ENCODE results near the gene ALLC. TPM values are rescaled to one million over a fixed set of nuclear protein-coding genes. Genes with fewer than 3 reads are reported as not detected.

Gene ALLC
- total and polyA plus RNA-seq, 2 experiments from 2014 or later = not detected

DNA sequence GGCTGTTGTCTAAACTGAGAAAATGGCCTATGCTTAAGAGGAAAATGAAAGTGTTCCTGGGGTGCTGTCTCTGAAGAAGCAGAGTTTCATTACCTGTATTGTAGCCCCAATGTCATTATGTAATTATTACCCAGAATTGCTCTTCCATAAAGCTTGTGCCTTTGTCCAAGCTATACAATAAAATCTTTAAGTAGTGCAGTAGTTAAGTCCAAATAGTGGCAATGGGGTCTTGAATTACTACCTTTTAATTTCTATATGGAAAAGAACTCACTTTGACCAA, 13.8 kb upstream of the ALLC start:
- no peaks in the 10 kb centered on the region; the same call in 2 of the 3 replicates for H3K9me3 Mint-ChIP-seq
- H3K27ac ChIP-seq (ENCODE audit: low read depth) = no peak overlapping the region
- no peak overlapping the region for H3K4me3 Mint-ChIP-seq
- H3K4me2 ChIP-seq = no peak overlapping the region
- DNase-seq (ENCODE audit: low spot score) (no peak), ATAC-seq (no peak)
- H3K4me1 ChIP-seq (ENCODE audit: insufficient read depth) = no peaks in the 10 kb centered on the region
- H4K20me1 ChIP-seq (replicated peaks; ENCODE audit: insufficient read depth) = no peaks in the 10 kb centered on the region
- no peaks in the 10 kb centered on the region for H3K36me3 ChIP-seq (ENCODE audit: insufficient read depth)
- no peak for TF ChIP-seq EZH2phosphoT487 (IDR thresholded peaks at IDR 0.05; ENCODE audit: unreplicated experiment)
- TF ChIP-seq, protein P1, sequence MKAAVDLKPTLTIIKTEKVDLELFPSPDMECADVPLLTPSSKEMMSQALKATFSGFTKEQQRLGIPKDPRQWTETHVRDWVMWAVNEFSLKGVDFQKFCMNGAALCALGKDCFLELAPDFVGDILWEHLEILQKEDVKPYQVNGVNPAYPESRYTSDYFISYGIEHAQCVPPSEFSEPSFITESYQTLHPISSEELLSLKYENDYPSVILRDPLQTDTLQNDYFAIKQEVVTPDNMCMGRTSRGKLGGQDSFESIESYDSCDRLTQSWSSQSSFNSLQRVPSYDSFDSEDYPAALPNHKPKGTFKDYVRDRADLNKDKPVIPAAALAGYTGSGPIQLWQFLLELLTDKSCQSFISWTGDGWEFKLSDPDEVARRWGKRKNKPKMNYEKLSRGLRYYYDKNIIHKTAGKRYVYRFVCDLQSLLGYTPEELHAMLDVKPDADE (IDR thresholded peaks at IDR 0.05) = no peak
- TF ChIP-seq, protein P2, sequence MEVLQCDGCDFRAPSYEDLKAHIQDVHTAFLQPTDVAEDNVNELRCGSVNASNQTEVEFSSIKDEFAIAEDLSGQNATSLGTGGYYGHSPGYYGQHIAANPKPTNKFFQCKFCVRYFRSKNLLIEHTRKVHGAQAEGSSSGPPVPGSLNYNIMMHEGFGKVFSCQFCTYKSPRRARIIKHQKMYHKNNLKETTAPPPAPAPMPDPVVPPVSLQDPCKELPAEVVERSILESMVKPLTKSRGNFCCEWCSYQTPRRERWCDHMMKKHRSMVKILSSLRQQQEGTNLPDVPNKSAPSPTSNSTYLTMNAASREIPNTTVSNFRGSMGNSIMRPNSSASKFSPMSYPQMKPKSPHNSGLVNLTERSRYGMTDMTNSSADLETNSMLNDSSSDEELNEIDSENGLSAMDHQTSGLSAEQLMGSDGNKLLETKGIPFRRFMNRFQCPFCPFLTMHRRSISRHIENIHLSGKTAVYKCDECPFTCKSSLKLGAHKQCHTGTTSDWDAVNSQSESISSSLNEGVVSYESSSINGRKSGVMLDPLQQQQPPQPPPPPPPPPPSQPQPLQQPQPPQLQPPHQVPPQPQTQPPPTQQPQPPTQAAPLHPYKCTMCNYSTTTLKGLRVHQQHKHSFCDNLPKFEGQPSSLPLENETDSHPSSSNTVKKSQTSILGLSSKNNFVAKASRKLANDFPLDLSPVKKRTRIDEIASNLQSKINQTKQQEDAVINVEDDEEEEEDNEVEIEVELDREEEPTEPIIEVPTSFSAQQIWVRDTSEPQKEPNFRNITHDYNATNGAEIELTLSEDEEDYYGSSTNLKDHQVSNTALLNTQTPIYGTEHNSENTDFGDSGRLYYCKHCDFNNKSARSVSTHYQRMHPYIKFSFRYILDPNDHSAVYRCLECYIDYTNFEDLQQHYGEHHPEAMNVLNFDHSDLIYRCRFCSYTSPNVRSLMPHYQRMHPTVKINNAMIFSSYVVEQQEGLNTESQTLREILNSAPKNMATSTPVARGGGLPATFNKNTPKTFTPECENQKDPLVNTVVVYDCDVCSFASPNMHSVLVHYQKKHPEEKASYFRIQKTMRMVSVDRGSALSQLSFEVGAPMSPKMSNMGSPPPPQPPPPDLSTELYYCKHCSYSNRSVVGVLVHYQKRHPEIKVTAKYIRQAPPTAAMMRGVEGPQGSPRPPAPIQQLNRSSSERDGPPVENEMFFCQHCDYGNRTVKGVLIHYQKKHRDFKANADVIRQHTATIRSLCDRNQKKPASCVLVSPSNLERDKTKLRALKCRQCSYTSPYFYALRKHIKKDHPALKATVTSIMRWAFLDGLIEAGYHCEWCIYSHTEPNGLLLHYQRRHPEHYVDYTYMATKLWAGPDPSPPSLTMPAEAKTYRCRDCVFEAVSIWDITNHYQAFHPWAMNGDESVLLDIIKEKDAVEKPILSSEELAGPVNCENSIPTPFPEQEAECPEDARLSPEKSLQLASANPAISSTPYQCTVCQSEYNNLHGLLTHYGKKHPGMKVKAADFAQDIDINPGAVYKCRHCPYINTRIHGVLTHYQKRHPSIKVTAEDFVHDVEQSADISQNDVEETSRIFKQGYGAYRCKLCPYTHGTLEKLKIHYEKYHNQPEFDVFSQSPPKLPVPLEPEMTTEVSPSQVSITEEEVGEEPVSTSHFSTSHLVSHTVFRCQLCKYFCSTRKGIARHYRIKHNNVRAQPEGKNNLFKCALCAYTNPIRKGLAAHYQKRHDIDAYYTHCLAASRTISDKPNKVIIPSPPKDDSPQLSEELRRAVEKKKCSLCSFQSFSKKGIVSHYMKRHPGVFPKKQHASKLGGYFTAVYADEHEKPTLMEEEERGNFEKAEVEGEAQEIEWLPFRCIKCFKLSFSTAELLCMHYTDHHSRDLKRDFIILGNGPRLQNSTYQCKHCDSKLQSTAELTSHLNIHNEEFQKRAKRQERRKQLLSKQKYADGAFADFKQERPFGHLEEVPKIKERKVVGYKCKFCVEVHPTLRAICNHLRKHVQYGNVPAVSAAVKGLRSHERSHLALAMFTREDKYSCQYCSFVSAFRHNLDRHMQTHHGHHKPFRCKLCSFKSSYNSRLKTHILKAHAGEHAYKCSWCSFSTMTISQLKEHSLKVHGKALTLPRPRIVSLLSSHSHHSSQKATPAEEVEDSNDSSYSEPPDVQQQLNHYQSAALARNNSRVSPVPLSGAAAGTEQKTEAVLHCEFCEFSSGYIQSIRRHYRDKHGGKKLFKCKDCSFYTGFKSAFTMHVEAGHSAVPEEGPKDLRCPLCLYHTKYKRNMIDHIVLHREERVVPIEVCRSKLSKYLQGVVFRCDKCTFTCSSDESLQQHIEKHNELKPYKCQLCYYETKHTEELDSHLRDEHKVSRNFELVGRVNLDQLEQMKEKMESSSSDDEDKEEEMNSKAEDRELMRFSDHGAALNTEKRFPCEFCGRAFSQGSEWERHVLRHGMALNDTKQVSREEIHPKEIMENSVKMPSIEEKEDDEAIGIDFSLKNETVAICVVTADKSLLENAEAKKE (CRISPR knock-in tag; IDR thresholded peaks at IDR 0.05) = no peak
- TF ChIP-seq ZNF331 (CRISPR knock-in tag; IDR thresholded peaks at IDR 0.05; ENCODE audit: low read depth) = no peak
- TF ChIP-seq STAT1 (IDR thresholded peaks at IDR 0.05; ENCODE audit: unreplicated experiment) = no peak
- TF ChIP-seq, protein P3, sequence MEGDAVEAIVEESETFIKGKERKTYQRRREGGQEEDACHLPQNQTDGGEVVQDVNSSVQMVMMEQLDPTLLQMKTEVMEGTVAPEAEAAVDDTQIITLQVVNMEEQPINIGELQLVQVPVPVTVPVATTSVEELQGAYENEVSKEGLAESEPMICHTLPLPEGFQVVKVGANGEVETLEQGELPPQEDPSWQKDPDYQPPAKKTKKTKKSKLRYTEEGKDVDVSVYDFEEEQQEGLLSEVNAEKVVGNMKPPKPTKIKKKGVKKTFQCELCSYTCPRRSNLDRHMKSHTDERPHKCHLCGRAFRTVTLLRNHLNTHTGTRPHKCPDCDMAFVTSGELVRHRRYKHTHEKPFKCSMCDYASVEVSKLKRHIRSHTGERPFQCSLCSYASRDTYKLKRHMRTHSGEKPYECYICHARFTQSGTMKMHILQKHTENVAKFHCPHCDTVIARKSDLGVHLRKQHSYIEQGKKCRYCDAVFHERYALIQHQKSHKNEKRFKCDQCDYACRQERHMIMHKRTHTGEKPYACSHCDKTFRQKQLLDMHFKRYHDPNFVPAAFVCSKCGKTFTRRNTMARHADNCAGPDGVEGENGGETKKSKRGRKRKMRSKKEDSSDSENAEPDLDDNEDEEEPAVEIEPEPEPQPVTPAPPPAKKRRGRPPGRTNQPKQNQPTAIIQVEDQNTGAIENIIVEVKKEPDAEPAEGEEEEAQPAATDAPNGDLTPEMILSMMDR (conservative IDR thresholded peaks at IDR 0.05; ENCODE audit: low read depth in 2 of 2) = no peak
- no peak for TF ChIP-seq CREB1 (CRISPR knock-in tag; IDR thresholded peaks at IDR 0.05; ENCODE audit: low read depth)
- H2AFZ ChIP-seq = no peak overlapping the region
- no peaks in the 10 kb centered on the region; the same call in 2 of the 3 replicates for H3K36me3 Mint-ChIP-seq (ENCODE audit: low read depth)
- no peaks in the 10 kb centered on the region for H3K79me2 ChIP-seq (replicated peaks; ENCODE audit: insufficient read depth)
- H3F3A ChIP-seq (replicated peaks; ENCODE audit: low read depth) = no peaks in the 10 kb centered on the region
- no peaks in the 10 kb centered on the region for H3K9me2 ChIP-seq (ENCODE audit: insufficient read depth)
- H3K27ac Mint-ChIP-seq = no peak overlapping the region
- no peaks in the 10 kb centered on the region for H3K27me3 ChIP-seq (ENCODE audit: insufficient read depth)
- H3K4me1 Mint-ChIP-seq = no peaks in the 10 kb centered on the region
- H3K27me3 Mint-ChIP-seq (ENCODE audit: insufficient read depth, low read depth, poor library complexity) = peaks cover 14% of the 10 kb centered on the region
- no peak overlapping the region for H3K4me3 ChIP-seq

All from GM23338 (cell line).